HG02943 (cell line): ENCODE results near the gene PRMT7.

Experiments used
- ATAC-seq: cut with Tn5 transposase; IDR thresholded peaks from one replicate; pipeline ENCODE4 v1.9.1; 2021; ENCODE audit warnings: mild to moderate bottlenecking, low read depth, moderate library complexity; ENCODE audit not compliant: unreplicated experiment

The PRMT7 gene

DNA sequence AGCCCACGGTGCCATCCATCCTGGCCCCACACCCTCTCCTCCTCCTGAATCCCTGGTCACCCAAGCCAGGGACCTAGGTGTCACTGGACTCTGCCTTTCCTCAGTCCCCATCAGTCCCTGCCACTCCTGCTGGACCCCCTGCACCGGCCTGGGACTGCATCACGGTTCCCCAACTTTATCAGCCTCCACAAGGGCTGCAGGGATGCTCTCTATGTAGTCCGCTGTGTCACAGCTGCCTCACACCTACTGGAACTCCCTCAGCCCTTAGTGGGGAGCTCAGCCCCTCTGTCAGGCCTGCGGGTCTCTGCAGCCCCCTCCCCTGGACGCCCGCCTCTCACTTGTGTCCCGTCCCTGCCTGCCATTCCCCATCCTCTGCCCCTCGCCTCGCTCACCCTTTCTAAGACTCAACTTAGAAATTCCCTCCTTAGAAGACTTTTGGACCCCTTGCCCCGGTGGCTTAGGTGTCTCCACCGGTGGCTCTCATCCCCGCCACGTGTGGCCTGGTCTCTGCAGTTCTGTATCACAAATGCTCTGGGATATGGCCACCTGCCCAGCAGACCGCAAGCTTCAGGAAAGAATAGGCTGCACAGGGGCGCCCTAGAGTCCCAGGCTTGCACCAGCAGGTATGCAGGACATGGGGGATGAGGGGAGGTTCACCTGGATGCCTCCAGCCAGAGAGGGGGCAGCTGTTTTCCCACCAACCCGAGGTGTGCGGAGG lies 62.9 kb downstream of the PRMT7 start:
- ATAC-seq: no peak

DNA sequence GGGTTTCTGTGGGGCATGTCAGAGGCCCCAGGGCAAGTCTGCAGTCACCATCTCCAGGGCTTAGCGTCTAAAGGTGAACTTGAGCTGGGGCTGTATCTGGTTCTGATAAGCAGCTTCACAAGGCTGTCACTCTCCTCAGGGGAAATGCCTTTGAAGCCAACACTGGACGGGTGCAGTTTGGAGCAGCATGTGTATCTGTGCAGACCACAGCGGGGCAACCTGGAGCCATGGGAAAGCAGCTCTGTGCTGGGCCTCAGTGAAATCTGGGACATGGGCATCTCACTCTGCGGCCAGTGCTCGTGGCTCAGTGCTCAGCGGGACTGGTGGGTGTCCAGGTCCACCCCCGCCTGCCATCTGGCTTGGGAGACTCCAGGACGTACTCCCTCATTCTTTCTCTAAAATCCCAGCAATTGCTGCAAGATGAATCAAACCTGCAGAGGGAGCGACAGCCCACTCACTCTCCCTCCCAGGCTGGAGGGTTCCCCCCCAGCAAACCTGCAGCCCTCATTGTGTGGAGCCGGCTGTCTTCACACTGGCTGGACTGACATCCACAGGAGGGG lies 63.5 kb downstream of the PRMT7 start:
- ATAC-seq: no peak

DNA sequence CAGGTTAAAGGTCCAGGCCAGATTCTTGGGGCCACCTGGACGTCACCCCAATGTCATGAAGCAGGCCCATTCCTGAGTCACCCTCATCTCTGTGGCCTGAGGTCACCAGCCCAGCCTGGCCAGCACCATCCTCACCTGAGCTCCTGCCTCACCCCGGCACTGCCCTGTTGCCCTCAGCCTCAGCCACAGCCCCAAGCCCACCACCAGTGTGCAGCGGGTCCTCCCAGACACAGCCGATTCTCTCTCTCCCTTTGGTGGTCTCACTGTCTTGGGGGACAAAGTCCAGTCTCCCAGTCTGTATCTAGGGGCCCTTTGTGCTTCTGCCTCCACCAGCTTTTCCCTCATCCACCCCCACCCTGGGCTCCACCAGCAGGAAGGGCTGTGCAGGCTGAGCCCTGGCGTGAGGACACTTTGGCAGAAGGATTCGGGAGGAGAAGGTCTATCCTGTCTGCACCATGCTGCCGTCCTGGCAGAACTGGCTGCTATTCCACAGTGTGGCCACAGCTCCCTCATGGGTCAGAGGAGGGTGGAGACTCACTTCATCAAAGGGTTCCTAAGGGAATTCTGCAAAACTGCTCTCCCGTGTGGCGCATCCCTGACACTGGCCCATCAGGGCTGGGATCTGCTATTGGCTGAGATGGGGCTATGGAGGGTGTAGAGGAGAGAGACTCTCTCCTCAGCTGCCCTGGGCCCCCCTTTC lies 64.3 kb downstream of the PRMT7 start:
- no peak for ATAC-seq

DNA sequence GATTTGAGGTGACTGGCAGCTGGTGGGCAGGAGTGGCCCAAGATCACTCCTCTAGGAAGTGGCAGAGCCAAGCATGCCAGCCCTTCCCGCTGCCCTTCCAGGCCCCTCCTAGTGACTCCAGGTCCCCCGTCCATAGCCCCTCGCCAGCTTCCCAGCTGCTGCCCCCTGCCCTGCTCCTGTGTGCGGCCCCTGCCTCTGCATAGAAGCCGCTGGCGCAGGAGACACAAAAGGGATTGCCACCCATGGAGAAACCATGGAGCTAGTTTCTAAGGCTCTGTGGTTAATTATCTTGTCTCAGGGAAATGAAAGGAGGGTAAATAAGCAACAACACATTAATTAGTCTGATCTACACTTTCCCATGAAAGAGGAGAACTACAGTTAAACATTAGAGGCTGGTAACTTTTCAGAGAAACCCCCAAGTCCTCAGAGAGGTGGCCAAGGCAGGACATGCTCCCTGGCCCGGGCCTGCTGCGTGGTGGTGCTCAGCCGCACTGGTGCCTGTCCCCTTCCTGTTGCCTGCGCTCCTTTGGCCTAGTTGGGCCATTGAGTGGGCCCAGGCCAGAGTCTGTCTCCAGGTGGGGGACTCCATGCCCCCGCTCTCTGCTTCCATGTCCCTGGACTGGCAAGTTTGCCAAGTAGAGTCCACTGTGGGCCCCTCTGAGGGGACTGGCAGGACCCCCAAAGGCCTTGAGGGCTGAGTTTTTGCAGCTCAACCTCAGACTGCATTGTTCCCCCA lies 65.2 kb downstream of the PRMT7 start:
- no peak for ATAC-seq

DNA sequence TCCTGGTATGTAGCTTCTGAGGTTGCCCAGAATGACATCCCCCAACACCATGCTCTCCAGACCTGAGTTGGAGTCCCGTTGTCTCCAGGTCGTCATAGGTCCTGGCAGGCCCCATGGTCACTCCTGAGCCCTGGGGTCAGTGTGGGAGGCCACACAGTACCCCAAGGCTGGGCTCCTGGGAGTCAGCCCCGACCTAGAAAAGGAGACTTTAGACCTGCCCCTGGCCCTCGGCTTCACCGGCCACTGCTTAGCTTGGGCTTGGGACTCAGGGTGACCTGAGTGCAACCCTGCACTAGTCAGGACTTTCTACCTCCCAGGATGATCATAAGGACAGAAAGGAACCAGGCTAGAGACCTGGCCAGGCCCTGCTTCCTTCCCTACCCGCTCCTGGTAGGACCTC lies 65.8 kb downstream of the PRMT7 start:
- no peak for ATAC-seq

DNA sequence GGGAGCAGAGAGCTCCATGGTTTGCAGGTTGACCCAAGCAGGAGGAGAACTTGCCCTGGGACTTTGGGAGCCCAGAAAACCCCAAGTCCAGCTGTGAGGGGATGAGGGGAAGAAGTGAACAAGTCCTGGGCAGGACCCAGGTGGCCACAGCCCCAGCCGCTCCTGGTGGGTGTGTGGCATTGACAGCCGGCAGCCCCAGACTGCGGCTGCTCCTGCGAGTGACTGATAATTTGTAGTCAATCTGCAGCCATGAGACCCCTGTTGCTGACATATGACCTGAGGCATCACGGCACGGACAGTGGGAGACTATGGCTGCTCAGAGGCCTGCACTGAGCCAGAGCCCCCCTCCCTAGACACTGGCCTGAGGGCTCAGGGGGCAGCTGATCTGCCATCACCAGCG lies 66.4 kb downstream of the PRMT7 start:
- ATAC-seq: no peak

DNA sequence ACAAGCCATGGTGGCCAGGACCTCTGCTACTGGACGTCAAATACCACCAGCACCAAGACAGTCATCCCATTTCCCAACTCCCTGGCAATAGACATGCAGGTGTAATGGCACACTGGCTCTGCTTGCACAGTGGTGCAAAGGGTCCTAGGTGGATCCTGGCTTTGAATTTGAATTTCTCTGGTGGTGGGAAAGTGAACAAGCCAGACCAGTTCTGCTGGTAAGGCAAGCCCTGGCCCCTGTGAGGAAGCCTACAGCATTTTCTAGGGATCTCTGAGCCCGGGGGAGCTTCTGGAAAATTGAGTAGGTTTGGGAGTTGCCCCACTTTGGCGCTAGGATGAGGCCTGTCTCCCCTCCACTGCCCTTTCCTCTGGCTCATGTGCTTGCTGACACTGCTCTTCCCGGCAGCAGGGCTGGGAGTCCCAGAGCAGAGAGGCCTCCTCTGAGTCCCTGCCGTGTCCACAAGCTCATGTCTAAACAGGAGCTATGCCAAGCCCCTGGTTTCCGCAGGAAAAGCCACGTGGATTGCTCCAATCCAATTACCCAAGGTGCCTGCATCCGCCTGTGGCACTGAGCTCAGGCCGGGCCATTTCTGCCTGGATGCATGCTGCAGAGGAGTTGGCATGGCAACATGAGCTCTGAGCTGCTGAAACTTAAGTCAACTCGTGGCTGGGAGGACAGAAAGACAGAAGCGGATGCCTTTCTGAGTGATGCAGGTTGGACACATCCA lies 67.0 kb downstream of the PRMT7 start:
- no peak for ATAC-seq

DNA sequence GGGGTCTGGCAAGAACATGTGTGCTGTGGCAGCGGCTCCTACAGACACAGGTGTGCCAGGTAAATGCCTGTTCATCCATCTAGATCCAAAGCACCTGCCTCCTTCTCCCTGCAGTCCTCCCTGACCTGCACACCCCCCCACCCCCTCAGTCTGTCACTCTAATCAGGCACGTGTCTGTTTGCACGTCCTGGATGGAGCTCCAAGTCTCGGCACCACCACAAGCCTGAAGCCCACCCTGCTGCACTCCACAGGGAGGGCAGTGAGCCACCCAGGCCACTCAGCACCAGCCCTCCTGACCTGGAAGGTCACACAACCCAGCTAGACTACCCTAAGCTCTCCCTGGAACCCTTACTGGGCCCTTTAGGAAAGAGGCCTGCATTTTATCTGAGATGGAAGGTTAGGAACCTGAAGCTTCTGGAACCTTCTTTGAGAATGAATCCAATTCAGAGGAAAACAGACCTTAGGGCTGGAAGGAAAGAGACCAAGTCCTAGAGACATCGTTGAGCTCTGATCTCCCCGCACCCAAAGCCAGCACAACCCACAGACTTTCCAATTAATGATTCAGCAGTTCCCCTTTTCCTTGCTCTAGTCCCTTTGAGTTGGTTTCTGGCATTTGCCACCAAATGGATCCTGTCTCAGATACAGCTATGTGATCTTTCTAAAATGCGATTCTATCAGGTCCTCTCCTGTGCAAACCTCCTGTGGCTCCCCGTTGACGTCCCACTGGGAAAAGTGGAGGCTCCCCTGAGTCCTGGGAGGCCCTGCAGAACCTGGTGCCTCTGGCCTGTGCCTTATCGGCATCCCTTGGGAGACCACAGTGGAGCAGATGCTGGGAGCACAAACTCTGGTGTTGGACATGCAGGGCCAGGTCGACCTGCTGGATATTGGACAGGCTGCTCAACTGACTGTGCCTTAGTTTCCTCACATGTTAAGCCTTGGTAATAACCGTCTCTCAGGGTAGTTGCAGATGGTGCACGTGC lies 67.9 kb downstream of the PRMT7 start:
- no peak for ATAC-seq

DNA sequence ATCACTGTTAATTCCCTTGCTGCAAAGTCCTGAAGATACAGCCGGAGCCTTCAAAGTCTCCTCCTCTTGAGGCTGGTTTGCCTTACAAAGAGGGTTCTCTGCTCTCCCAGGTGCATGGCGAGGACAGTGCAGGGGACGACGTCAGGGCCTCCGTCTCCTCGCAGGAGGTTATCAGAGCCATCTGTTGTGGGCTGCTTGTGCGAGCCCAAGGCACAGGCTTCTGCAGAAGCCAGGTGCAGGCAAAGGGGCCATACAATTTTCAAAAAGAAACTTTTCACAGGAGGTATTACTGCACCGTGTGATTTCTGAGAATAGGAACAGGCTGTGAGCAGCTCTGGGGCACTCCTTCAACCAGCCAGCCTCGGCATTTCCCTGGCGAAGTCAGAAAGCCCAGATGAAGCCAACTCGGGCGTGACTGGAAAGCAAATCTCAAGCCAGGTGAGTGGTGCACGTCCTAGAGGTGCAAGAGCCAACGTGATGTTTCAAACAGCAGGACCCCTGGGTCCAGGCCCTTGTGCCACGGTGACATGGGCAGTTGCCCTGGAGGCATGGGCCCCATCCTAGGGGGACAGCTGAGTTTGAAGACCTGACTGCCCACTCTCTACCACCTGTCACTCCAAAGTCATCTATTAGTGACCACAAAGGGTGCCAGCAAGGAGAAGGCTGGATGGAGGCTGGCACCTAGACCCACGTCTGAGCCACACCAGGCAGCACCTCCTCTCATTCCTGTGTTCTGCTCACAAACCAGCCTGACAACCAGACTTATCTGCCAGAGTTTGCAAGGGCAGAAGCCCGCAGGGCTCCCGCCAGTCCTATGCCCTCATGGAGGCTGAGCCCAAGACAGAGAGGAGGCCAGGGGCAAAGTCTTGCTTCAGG lies 68.9 kb downstream of the PRMT7 start:
- no peak for ATAC-seq

DNA sequence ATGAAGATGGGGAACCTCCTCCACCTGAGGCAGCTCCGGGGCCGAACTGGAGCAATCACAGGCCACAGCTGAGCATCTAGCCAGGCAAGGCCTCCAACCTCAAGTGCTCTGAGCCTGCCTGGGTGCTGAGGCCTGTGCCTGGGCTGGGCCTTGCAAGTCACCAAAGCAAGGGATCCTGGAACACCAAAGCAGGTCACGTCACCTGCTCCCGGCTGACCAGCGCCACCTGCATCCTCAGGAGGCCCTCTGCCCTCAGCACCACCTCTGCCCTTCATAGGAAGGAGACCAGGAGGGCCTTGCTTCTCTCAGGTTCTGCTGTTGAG lies 69.5 kb downstream of the PRMT7 start:
- ATAC-seq: no peak

DNA sequence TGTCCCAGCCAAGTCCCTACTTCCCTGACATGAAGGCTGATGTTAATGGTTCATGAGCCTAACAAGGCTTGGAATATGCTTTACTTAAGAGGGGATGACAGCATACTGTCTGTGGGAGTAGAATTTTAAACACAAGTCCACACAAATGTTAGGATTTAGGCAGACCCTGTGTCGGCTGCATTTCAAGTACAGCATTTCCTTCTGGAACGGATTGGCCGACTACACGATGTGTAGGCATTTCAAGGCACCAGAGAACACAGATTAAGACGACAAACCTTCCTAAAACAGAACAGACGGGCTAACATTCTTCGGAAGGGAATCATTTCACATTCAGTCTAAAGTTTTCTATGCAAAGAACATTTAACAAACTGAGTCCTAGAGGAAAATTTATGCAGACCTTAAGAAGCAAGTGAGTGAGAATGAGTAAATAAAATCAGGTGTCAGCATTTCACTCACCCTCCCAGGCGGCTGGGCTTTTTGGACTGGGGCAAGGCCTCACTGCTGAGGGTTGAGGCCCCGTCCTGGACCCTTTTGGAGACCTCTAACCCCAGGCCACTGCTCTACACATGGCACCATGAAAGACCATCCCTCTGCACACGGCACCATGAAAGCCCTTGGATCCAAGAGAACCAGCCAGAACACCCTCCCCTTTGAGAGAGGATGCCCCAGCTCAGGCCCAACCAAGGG lies 70.0 kb downstream of the PRMT7 start:
- no peak for ATAC-seq

DNA sequence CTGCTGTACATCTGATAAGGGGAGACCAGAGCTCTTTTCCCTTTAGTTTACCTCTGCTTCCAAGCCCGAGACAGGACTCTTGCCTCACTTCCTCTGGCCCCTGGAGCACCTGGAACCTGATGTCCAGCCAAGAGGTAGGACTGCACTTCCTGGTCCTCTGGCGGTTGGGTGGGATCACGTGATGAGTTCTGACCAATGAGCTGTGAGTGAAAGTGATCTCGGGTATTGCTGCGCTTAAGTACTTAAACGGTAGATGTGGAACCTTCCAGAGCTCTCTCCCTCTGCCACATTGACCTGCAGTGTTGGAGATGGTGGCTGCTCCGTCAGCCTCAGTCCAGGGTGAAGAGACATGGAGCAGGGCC lies 70.5 kb downstream of the PRMT7 start:
- ATAC-seq: no peak

DNA sequence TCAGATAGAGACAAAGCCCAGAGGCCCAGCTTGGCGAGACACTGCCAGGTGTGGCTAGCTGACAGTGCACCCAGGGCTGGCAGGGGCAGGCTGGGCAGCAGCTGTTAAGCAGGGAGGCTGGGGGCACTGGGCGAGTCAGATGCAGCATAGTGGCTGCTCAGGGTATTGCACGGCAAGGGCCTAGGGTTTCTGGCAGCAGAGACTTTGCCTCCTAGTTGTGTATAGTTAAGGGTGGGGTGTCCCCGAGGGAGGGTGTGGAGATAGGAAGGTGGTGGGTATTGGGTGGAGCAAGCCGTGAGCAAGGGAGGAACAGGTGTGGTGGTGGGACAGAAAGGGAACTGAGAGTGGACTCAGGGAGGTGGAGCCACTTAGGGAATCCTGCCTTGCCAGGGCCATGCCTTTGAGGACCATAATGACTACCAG lies 71.5 kb downstream of the PRMT7 start:
- no peak for ATAC-seq

DNA sequence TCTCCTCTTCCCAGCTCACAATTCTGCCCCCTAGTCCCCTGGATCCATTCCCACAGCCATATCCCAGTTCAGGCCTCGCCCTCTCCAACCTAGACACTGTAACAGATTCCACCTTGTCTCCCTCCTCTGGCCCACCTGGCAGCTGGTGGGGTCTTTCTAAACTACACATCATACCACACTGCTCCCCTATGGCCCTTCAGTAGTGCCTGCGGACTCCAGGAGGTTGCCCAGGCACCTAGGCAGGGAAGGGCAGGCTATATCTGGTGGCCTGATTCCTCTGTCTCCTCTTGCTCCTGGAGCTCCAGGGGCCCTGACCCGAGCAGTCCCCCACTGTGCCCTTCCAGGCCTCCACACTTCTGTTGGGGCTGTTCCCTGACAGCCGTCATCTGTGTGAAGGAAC lies 73.0 kb downstream of the PRMT7 start:
- ATAC-seq: no peak

DNA sequence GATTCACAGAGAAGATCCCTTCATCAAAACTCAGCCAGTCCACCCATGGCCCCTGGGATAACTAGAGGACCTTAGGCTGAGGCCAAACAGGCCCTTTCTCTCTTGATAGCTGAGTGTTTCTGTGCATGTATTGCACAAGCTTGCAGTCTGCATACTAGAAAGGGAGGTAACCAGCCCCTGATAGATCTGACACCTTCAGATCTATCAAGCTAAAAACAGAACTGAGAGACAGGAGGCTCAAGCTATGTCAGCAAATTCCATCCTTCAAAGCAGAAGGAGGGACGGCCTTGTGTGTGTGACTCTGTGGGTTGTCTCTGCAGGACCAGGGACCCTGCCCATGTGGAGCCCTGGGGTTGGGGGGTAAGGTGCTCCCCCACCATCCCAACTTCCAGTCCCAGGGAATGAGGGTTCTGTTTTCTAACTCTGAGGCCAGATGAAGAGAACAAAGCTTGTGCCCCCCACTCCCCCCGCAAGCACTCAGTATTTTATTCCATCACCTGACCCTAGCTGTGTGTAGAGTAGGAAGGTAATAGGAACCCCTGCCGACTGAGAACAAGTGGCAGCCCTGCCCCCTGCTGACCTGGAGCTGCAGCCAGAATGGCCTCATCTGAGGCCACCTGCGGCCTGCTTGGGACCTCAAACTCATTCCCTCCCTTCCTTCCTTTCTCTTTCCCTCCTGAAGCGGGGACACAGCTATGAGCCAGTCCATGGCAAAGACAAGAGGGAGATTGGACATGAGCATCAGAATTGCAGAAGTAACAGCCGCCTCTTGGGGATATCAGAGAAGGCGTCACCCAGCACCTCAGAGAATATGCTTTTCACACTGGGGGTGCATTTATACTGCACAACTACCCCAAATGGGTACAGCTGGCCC lies 73.7 kb downstream of the PRMT7 start:
- ATAC-seq: no peak

DNA sequence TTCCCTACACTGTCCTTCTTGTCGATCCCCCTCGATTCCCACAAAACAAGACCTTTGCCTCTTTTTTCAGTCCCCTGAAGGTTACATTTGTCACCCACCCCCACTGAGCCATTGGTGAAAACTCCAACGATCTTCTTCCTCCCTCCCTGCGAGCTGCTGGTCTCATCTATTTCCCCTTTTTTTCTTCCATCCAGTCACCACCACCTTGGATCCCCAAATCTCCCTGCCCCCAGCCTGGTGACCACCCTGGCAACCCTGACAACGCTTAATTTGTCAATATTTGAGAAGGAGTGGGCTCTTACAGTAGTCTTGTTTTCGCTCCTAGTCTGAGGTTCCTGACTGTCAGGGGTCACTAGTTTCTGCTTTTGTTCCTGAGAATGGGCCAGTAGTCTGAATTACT lies 74.6 kb downstream of the PRMT7 start:
- ATAC-seq: no peak

DNA sequence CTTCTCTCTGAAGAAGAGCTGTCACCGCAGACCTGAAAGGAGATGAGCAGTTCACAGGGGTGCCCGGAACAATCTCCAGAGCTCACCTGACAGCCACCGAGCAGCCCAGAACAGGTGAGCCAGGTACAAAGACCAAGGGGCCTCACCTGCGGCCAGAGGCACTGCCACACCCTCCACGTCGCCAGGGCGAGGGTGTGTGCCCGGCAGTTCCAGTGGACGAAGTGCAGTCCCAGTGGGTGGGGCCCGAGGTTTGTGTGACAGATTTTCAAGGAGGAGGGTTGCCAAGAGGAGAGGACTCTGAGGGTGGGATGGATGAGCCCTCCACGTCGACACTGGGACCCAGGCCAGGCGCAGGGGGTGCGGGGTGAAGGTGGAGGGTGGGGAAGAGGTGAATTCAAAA lies 75.8 kb downstream of the PRMT7 start:
- ATAC-seq: no peak
